Hepatocyte (in vitro differentiated cells): ENCODE measurements around the gene ACD. TPM values are rescaled to one million over a fixed set of nuclear protein-coding genes. Genes with fewer than 3 reads are reported as not detected.

Experiments used
- DNase-seq: peaks from one replicate; pipeline ENCODE4 v3.0.0-alpha.2; 2016; ENCODE audit warnings: low spot score
- H2AFZ ChIP-seq: fragments of 200-600 bp; sonication (generic); 2 replicates; pipeline ENCODE4 v1.6.0; 2016; ENCODE audit warnings: antibody characterized with exemption, mild to moderate bottlenecking
- H3K27ac ChIP-seq: fragments of 200-600 bp; sonication (generic); 2 replicates; pipeline ENCODE4 v1.5.1; 2016; ENCODE audit warnings: mild to moderate bottlenecking
- H3K27me3 ChIP-seq: fragments of 200-600 bp; sonication (generic); 2 replicates; pipeline ENCODE4 v1.6.1; 2016
- H3K36me3 ChIP-seq: fragments of 200-600 bp; sonication (generic); replicated peaks from 2 replicates; pipeline ENCODE4 v1.5.1; 2016; ENCODE audit warnings: low read depth; ENCODE audit not compliant: insufficient read depth
- H3K4me1 ChIP-seq: fragments of 200-600 bp; sonication (generic); 2 replicates; pipeline ENCODE4 v1.5.1; 2016; ENCODE audit warnings: mild to moderate bottlenecking, moderate library complexity; ENCODE audit not compliant: insufficient read depth
- H3K4me2 ChIP-seq: fragments of 200-600 bp; sonication (generic); 2 replicates; pipeline ENCODE4 v1.6.0; 2016
- H3K4me3 ChIP-seq: fragments of 200-600 bp; sonication (generic); 2 replicates; pipeline ENCODE4 v1.5.1; 2016; ENCODE audit warnings: mild to moderate bottlenecking
- H3K79me2 ChIP-seq: fragments of 200-600 bp; sonication (generic); 2 replicates; pipeline ENCODE4 v1.6.0; 2017; ENCODE audit warnings: mild to moderate bottlenecking
- H3K9me2 ChIP-seq: fragments of 200-600 bp; sonication (generic); replicated peaks from 2 replicates; pipeline ENCODE4 v1.6.0; 2017; ENCODE audit warnings: mild to moderate bottlenecking; ENCODE audit not compliant: insufficient read depth
- H3K9me3 ChIP-seq: fragments of 200-600 bp; sonication (generic); 2 replicates; pipeline ENCODE4 v1.5.1; 2016; ENCODE audit warnings: low read depth, mild to moderate bottlenecking
- H4K20me1 ChIP-seq: fragments of 200-600 bp; sonication (generic); 2 replicates; pipeline ENCODE4 v1.6.0; 2016; ENCODE audit warnings: mild to moderate bottlenecking; ENCODE audit not compliant: insufficient read depth, poor library complexity, severe bottlenecking
- CTCF ChIP-seq: fragments of 200-600 bp; sonication (generic); IDR thresholded peaks from 2 replicates; pipeline ENCODE4 v1.5.1; 2016; ENCODE audit warnings: antibody characterized with exemption, mild to moderate bottlenecking; ENCODE audit not compliant: poor library complexity
- EZH2 ChIP-seq: fragments of 200-600 bp; sonication (generic); IDR thresholded peaks from 2 replicates; pipeline ENCODE4 v1.6.1; 2016; ENCODE audit warnings: antibody characterized with exemption, mild to moderate bottlenecking, borderline replicate concordance
- EZH2phosphoT487 ChIP-seq: fragments of 200-600 bp; sonication (generic); IDR thresholded peaks from one replicate; pipeline ENCODE4 v1.6.1; 2018; ENCODE audit warnings: antibody characterized with exemption, mild to moderate bottlenecking, low read depth, moderate library complexity; ENCODE audit not compliant: unreplicated experiment, severe bottlenecking
- WGBS: methylation state at CpG from one replicate; pipeline ENCODE4 v1.1.6; 2016; ENCODE audit warnings: low lambda C conversion rate; ENCODE audit errors: missing lambda C conversion rate; 5-methylcytosine and 5-hydroxymethylcytosine counted together
- polyA plus RNA-seq: library from polyadenylated mRNA; unstranded; fragments of >200 nt; fragmentation: Nextera tagmentation; extraction: Ambion mirVana; gene quantifications from 2 replicates; pipeline ENCODE4 v1.2.1, GENCODE V29; 2016
- total RNA-seq: library from RNA; depleted of rRNA; stranded (reverse); fragments of >200 nt; gene quantifications from 2 replicates; pipeline ENCODE4 v1.2.3, GENCODE V29; 2014

The ACD gene
- total and polyA plus RNA-seq, 2 experiments from 2014 or later: 18.5 to 26.3 TPM

GRCh38 chr16:67641779-67642708 lies 18.0 kb downstream of the ACD start:
- peaks cover 9% of the 10 kb centered on the region for H3K27me3 ChIP-seq
- no peak overlapping the region for H3K4me2 ChIP-seq
- TF ChIP-seq CTCF: no peak
- TF ChIP-seq EZH2: no peak
- no peak for TF ChIP-seq EZH2phosphoT487
- H3K9me3 ChIP-seq: no peaks in the 10 kb centered on the region
- no peak overlapping the region for H2AFZ ChIP-seq
- peaks cover 2% of the 10 kb centered on the region for H3K36me3 ChIP-seq
- H3K4me1 ChIP-seq: peaks cover 6% of the 10 kb centered on the region
- 85% methylated on average over 10 of the region's 10 CpGs for WGBS
- H3K4me3 ChIP-seq: no peak overlapping the region
- H3K9me2 ChIP-seq: no peaks in the 10 kb centered on the region
- H3K79me2 ChIP-seq: no peaks in the 10 kb centered on the region
- H4K20me1 ChIP-seq: no peaks in the 10 kb centered on the region
- DNase-seq: no peak
- H3K27ac ChIP-seq: no peak overlapping the region

GRCh38 chr16:67637625-67638024 lies 22.4 kb downstream of the ACD start:
- H3K4me2 ChIP-seq: no peak overlapping the region
- peaks cover 5% of the 10 kb centered on the region for H3K4me1 ChIP-seq
- H2AFZ ChIP-seq: no peak overlapping the region
- H3K9me2 ChIP-seq: no peaks in the 10 kb centered on the region
- no peak overlapping the region for H3K4me3 ChIP-seq
- 96% methylated on average over 12 of the region's 12 CpGs for WGBS
- no peak for TF ChIP-seq CTCF
- TF ChIP-seq EZH2: no peak
- TF ChIP-seq EZH2phosphoT487: no peak
- no peak for DNase-seq
- H3K9me3 ChIP-seq: no peaks in the 10 kb centered on the region
- H3K27ac ChIP-seq: no peak overlapping the region
- no peaks in the 10 kb centered on the region for H3K79me2 ChIP-seq
- no peaks in the 10 kb centered on the region for H4K20me1 ChIP-seq
- peaks cover 2% of the 10 kb centered on the region for H3K36me3 ChIP-seq
- H3K27me3 ChIP-seq: no peaks in the 10 kb centered on the region

GRCh38 chr16:67636713-67637112 lies 23.3 kb downstream of the ACD start:
- 95% methylated on average over 8 of the region's 8 CpGs for WGBS
- no peaks in the 10 kb centered on the region for H3K9me2 ChIP-seq

More at GRCh38 chr16:67636713-67637112, 23.3 kb downstream of the ACD start:
- no peak overlapping the region for H2AFZ ChIP-seq
- H3K27me3 ChIP-seq: no peaks in the 10 kb centered on the region
- no peaks in the 10 kb centered on the region for H3K79me2 ChIP-seq
- peaks cover 2% of the 10 kb centered on the region for H3K36me3 ChIP-seq
- H3K27ac ChIP-seq: no peak overlapping the region
- no peaks in the 10 kb centered on the region for H3K9me3 ChIP-seq
- no peak for DNase-seq
- no peaks in the 10 kb centered on the region for H4K20me1 ChIP-seq
- H3K4me1 ChIP-seq: no peaks in the 10 kb centered on the region
- TF ChIP-seq EZH2: no peak
- TF ChIP-seq EZH2phosphoT487: no peak
- TF ChIP-seq CTCF: no peak
- H3K4me3 ChIP-seq: no peak overlapping the region
- H3K4me2 ChIP-seq: no peak overlapping the region
